ENCODE measurements around the gene LACC1. TPM values are rescaled to one million over a fixed set of nuclear protein-coding genes. Genes with fewer than 3 reads are reported as not detected.

The LACC1 gene
- total RNA-seq, 1 donor from 2014 or later = 4.8 TPM

- H3K36me3 Mint-ChIP-seq (ENCODE audit: low read depth, unreplicated experiment) = no peaks in the 10 kb centered on the region
- no peak for TF ChIP-seq CTCF (IDR thresholded peaks at IDR 0.05; ENCODE audit: unreplicated experiment)
- H3K27ac Mint-ChIP-seq (ENCODE audit: unreplicated experiment) = no peak overlapping the region
Observed at GRCh38 chr13:43924549-43925245, 45.0 kb downstream of the LACC1 start.

GRCh38 chr13:43929947-43930346 lies 50.2 kb downstream of the LACC1 start:
- Mint-ChIP-seq H3K9me3 (ENCODE audit: unreplicated experiment) (no peaks in the 10 kb centered on the region), H3K36me3 (ENCODE audit: low read depth, unreplicated experiment) (no peaks in the 10 kb centered on the region), H3K27me3 (ENCODE audit: unreplicated experiment) (no peaks in the 10 kb centered on the region), H3K4me3 (ENCODE audit: unreplicated experiment) (no peak overlapping the region), H3K27ac (ENCODE audit: unreplicated experiment) (no peak overlapping the region), H3K4me1 (ENCODE audit: unreplicated experiment) (no peaks in the 10 kb centered on the region)
- no peak for DNase-seq (ENCODE audit: low spot score)
- TF ChIP-seq CTCF (IDR thresholded peaks at IDR 0.05; ENCODE audit: unreplicated experiment) = no peak

More at GRCh38 chr13:43924549-43925245, 45.0 kb downstream of the LACC1 start:
- no peaks in the 10 kb centered on the region for H3K9me3 Mint-ChIP-seq (ENCODE audit: unreplicated experiment)
- no peaks in the 10 kb centered on the region for H3K27me3 Mint-ChIP-seq (ENCODE audit: unreplicated experiment)
- no peak overlapping the region for H3K4me3 Mint-ChIP-seq (ENCODE audit: unreplicated experiment)
- no peaks in the 10 kb centered on the region for H3K4me1 Mint-ChIP-seq (ENCODE audit: unreplicated experiment)
- DNase-seq (ENCODE audit: low spot score) = no peak

- Mint-ChIP-seq H3K4me1 (ENCODE audit: unreplicated experiment) (no peaks in the 10 kb centered on the region), H3K4me3 (ENCODE audit: unreplicated experiment) (no peak overlapping the region), H3K36me3 (ENCODE audit: low read depth, unreplicated experiment) (no peaks in the 10 kb centered on the region), H3K9me3 (ENCODE audit: unreplicated experiment) (no peaks in the 10 kb centered on the region), H3K27me3 (ENCODE audit: unreplicated experiment) (peaks cover 1% of the 10 kb centered on the region), H3K27ac (ENCODE audit: unreplicated experiment) (no peak overlapping the region)
- no peak for TF ChIP-seq CTCF (IDR thresholded peaks at IDR 0.05; ENCODE audit: unreplicated experiment)
- DNase-seq (ENCODE audit: low spot score) = no peak
Observed at GRCh38 chr13:43933378-43933777, 53.7 kb downstream of the LACC1 start.

- no peak overlapping the region for H3K27ac Mint-ChIP-seq (ENCODE audit: unreplicated experiment)
- peaks cover 1% of the 10 kb centered on the region for H3K27me3 Mint-ChIP-seq (ENCODE audit: unreplicated experiment)
- H3K36me3 Mint-ChIP-seq (ENCODE audit: low read depth, unreplicated experiment) = no peaks in the 10 kb centered on the region
- no peak for TF ChIP-seq CTCF (IDR thresholded peaks at IDR 0.05; ENCODE audit: unreplicated experiment)
- no peaks in the 10 kb centered on the region for H3K4me1 Mint-ChIP-seq (ENCODE audit: unreplicated experiment)
- no peak for DNase-seq (ENCODE audit: low spot score)
- no peaks in the 10 kb centered on the region for H3K9me3 Mint-ChIP-seq (ENCODE audit: unreplicated experiment)
- H3K4me3 Mint-ChIP-seq (ENCODE audit: unreplicated experiment) = no peak overlapping the region
Observed at GRCh38 chr13:43934273-43934672, 54.6 kb downstream of the LACC1 start.

- Mint-ChIP-seq H3K27ac (ENCODE audit: unreplicated experiment) (no peak overlapping the region), H3K4me3 (ENCODE audit: unreplicated experiment) (no peak overlapping the region), H3K4me1 (ENCODE audit: unreplicated experiment) (no peaks in the 10 kb centered on the region), H3K36me3 (ENCODE audit: low read depth, unreplicated experiment) (no peaks in the 10 kb centered on the region), H3K27me3 (ENCODE audit: unreplicated experiment) (peaks cover 1% of the 10 kb centered on the region), H3K9me3 (ENCODE audit: unreplicated experiment) (no peaks in the 10 kb centered on the region)
- no peak for TF ChIP-seq CTCF (IDR thresholded peaks at IDR 0.05; ENCODE audit: unreplicated experiment)
- DNase-seq (ENCODE audit: low spot score) = no peak
Observed at GRCh38 chr13:43935878-43936277, 56.2 kb downstream of the LACC1 start.

All from endothelial cell (in vitro differentiated cells).